HG02759 (cell line): ENCODE data around the gene DLX1.
"Not testable (repeated sequence)": the region's sequence is repeated elsewhere in the genome, so short reads cannot be mapped to it uniquely, and the experiment has no call there.

ENCODE experiments used
- ATAC-seq: cut with Tn5 transposase; IDR thresholded peaks from one replicate; pipeline ENCODE4 v1.9.1; 2021; ENCODE audit warnings: mild to moderate bottlenecking, moderate library complexity; ENCODE audit not compliant: unreplicated experiment

Gene DLX1

DNA sequence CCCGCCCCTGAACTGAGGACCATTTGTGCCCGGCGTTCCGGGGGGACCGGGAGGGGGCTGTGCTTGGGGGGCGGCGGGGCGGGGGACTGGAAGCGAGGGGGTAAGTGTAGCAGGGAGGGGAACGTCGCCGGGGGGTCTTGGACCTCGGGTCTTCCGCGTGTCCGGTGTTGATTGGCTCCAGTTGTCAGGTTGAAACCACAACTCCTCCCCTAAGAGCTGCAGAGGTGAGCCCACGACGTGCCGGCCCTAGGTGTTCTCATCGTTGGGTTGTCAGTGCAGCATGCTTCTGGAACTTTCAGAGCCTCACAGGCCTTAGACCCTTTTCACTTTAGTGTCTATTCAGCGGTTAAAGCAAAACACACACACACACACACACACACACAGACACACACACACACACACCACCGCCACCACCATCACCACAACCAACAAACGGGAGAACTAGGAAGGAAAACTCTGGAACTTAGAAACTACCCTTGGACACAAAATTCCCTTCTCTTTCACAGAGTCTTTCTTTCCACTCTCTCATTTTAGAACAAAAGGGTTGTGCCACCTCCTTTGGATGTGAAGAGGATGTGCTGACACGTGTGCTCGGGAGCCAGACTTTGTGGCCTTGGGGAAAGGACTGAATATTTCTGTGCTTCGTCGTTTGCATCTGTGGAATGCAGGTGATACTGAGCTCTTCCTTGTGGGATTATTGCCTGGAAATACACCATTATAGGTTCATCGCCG lies 24.1 kb downstream of the DLX1 start:
- ATAC-seq = no peak

DNA sequence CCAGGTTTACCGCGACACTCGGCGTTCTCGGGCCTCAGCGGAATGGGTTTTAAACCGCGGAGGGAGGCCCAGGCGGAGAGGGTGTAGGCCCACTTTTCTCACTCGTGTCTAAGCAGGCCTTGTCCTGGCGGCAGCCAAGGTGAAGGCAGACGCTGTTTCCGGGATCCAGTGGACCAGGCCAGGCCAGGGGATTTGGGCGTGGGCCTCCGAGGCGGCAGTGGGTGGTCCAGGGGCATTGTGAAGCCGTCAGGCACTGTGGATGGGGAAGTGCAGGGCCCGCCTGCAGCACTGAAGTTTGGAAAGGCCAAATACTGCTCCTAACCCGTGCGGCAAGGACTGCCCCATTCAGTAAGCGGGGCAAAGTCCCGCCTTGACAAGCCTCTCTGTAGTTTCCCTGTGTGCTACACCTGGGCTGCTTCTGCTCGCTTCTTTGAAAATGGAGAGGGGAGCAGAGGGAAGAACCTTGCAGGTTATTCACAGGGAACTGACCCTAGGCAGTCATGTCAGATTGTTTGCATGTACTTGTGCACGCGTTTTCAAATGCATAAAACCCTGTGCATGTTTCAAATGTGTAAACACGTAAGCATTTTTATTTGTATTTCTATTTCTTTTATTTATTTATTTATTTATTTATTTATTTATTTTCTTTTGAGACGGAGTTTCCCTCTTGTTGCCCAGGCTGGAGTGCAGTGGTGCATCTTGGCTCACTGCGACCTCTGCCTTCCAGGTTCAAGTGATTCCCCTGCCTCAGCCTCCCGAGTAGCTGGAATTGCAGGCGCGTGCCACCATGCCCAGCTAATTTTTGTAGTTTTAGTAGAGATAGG lies 24.9 kb downstream of the DLX1 start:
- ATAC-seq = no peak

DNA sequence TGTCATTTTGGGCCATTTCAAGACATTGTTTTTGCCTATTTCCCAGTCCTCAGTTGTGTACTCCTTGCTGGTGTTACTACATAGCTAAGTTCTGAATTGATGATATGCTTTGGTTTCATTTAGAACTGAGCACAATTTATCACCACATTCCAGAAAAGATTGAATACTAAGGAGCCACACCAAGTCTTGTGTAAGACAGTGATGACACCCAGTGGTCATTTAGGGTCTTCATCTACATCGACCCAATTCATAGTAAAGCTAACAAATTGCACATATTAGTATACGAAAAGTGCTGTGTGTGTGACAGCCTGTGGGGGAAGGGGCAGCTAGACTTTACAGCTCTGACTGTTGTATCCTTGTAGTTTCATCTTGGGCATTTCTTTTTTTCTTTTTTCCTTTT lies 28.3 kb downstream of the DLX1 start:
- no peak for ATAC-seq

DNA sequence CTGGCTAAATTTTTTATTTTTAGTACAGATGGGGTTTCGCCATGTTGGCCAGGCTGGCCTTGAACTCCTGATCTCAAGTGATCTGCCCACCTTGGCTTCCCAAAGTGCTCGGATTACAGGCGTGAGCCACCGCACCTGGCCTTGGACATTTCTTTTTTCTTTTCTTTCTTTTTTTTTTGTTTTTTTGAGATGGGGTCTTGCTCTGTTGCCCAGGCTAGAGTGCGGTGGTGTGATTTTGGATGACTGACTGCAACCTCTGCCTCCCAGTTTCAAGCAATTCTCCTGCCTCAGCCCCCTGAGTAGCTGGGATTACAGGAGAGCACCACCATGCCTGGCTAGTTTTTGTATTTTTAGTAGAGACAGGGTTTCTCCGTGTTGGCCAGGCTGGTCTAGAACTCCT lies 28.9 kb downstream of the DLX1 start:
- not testable (repeated sequence) for ATAC-seq

DNA sequence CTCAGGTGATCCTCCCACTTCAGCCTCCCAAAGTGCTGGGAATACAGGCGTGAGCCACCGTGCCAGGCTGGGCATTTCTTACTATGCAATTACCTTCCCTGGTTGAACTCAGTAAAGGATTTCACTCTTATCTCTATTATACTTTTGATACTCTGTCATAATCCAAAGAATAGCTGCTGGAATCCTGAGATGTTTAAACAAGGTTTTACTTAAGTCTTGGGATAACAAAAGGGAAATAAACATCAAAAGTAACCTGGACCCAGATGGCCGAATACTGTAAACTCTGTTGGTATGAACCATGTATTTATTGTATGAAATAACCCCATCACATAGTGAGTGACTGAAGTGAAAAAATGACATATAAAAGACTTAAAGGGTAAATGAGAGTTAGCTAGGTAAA lies 29.3 kb downstream of the DLX1 start:
- no peak for ATAC-seq

DNA sequence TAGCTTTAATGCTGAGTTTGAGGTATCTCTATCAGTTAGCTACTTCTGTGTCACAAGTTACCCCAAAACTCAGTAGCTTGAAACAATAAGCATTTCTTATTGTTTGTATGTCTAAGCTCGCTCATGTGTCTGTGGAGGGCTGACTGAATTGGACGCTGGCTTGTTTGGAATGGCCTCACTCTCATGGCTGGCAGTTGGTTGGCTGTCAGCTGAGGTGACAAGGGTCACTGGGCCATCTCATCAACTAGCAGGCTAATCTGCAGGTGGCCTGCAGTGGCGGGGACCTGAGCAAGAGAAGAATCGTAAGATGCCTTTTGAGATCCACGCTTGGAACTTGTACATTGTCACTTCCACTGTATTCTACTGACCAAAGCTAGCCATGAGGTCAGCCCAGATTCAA lies 30.8 kb downstream of the DLX1 start:
- ATAC-seq = no peak

DNA sequence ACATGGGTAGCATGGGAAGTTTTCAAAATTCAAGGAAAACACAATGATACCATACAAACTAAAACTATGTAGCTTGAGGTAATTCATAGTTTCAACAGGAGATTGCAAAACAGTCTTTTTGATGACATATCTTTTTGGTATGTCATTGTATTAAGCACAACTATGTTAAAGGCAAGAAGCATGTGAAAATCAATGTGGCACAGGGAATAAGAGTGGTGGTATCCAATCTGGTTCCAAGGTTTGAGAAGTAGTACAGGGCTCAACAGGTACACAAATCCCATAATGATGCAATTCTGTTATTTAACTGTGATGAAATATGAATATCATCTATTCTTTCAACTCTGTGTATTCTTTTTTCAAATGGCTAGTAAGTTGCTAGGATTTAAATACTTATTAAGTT lies 33.8 kb downstream of the DLX1 start:
- no peak for ATAC-seq

DNA sequence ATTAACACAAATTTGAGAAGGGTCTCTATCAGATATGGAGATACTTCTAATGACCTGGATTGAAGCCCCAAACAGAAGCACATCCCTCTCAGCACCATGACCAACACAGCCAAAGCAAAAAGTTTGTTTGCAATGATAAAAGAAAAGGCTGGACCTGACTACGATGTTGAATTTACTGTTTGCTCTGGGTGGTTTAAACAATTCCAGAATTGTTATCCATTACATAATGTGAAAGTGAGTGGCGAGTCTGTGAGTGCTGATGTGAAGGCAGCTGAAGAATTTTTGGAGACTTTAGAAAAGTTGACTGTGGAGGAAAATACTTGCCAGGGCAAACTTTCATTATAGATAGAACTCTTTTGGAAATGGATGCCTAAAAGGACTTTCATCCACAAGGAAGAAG lies 34.8 kb downstream of the DLX1 start:
- no peak for ATAC-seq

DNA sequence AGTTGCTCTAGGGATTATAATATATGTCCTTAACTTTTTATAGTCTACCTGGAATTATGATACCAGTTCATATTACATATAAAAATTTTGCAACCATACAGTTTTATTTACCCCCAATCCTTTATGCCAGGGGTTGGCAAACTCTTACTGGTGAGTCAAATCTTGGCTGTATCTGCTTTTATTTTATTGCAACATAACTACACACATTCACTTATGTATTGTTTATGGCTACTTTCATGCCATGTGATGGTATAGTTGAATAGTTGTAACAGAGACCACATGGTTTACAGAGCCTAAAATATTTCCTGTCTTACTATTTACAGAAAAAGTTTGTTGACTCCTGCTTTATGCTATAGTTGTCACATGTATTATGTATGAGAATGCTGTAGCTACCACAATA lies 43.2 kb downstream of the DLX1 start:
- ATAC-seq = no peak

DNA sequence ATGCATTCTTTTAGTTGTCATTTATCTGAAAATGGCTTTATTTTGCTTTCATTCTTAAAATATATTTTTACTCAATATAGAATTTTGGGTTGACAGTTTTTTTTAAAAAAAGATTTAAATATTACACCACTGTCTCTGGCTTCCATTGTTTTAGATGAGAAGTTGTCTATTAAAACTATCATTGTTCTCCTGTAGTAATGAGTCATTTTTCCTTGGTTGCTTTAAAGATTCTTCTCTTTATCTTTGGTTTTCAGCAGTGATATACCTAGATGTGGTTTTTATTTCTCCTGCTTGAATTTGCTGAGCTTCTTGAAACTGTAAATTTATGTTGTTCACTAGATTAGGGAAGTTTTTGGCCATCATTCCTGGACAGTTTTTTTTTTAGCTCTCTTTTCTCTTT lies 44.1 kb downstream of the DLX1 start:
- ATAC-seq = no peak

DNA sequence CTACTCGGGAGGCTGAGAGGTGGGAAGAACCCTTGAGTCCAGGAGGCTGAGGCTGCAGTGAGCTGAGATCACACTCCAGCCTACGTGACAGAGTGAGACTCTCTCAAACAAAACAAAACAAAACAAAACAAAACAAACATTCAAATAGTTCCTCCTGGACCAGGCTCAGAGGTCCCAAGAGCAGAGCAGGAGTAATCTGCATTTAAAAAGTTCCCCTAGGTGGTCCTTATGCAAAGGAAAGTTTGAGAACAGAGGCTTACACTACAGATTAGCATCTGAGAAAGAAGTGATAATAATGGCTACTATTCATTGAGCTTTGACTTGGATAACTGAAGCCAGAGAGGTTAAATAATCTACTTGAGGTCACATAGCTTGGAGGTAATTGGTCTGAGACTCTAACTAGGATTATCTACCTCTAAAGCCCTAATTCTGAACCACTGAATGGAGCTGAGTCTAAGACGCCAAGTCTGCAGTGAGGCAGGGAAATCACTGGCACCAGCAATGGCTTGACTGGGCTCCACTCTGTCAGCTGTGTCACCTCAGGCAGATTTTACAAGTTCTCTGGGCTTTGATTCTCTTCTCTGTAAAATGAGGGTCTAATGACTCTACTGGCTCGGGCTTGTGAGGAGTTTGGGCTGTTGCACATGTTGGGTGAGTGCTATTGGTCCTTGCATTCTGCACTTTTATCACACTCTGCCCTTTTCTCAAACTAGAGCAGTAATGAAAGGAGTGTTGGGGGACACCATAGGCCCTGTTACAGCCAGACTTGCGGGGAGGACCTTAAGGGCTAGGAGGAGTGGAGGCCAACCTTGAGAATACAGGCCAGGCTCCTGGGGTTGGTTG lies 46.6 kb downstream of the DLX1 start:
- no peak for ATAC-seq

DNA sequence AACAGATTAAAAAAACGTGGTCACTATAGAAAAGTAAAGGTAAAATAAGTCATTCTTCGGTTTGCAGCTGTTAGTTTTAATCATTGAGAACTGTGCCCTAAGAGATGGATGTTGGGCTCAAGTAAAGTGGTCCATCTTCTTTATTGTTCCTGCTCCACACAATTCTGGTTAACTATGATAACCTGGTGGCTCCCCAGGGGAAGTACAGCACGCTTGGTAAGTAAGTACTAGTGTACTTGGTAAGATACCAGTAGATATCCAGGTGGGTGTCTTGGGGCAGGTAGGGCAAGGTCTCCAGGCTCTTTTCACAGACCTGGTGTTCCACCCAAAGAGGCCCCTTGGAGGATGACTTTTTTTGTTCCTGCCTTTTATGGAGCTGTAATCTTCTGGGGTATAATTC lies 49.0 kb downstream of the DLX1 start:
- no peak for ATAC-seq

DNA sequence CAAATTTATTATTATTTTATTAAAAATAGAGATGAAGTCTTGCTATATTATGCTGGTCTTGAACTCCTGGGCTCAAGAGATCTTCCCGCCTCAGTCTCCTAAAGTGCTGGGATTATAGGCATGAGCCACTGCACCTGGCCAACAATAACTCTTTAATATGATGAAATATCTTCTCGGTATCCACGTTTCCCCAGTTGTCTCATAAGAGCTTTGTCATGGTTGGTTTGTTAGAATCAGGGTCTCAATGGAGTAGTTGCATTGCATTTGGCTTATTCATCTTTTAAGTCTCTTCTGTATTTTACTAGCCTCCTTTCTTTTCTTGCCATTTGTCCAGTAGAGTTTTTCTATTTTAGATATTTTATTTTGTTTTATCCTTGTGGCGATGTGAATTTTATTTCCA lies 50.1 kb downstream of the DLX1 start:
- ATAC-seq = no peak

DNA sequence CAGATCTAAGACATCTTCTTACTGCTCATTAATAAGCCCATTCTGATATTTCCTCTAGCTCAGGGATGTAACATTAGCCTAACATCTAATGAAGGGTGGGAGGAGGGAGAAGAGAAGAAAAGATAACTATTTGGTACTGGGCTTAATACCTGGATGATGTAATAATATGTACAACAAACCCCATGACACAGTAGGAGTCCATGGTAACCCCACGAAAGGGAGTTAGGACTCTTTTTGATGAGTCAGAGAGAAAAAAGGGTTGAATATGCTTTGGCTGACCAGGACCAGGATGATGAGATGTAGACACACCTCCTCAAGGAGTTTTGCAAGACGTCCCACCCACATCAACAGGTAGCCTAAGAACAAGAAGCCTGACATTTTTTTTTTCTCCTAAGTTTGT lies 51.8 kb downstream of the DLX1 start:
- no peak for ATAC-seq

DNA sequence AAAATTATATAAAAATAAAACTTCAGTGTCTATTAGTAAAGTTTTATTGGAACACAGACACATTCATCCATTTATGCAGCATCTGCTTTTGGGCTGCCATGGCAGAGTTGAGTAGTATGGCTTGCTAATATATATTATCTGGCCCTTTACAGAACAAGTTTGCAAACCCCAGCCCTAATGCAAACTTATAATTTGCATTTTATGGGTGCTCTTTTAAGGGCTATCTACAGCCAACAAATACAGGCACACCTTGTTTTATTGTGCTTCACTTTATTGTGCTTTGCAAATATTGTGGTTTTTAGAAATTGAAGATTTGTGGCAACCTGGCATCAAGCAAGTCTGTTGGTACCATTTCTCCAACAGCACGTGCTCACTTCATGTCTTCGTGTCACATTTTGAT lies 52.6 kb downstream of the DLX1 start:
- no peak for ATAC-seq

DNA sequence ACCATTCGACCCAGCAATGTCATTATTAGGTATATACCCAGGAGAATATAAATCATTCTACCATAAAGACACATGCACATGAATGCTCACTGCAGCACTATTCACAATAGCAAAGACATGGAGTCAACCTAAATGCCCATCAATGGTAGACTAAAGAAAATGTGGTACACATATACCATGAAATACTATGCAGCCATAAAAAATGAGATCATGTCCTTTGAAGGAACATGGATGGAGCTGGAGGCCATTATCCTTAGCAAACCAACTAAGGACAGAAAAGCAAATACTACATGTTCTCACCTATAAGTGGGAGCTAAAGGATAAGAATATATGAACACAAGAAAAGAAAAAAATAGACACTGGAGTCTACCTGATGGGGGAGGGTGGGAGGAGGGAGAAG lies 53.4 kb downstream of the DLX1 start:
- ATAC-seq = not testable (repeated sequence)
